Sigmoid colon (tissue), 4 donors: ENCODE results near the gene KRTAP19-8.

Experiments
- CTCF ChIP-seq, 4 experiments: fragments of 450-650 bp in 3 of 4; fragments of 200-600 bp in 1 of 4; IDR thresholded peaks; one replicate each; pipeline ENCODE4 v1.5.1; 2016 to 2019; ENCODE audit warnings: antibody characterized with exemption in 4 of 4, mild to moderate bottlenecking in 3 of 4, moderate library complexity in 2 of 4
- EP300 ChIP-seq, 4 donors: sonication (generic); formaldehyde crosslinking; IDR thresholded peaks; one replicate each; pipeline ENCODE4 v1.6.1; 2017; ENCODE audit warnings: antibody characterized with exemption in 4 of 4

GRCh38 chr21:31072533-31072932 is 34.3 kb upstream of the KRTAP19-8 start:
- TF ChIP-seq CTCF (IDR thresholded peaks at IDR 0.05) (no peak), EP300 (IDR thresholded peaks at IDR 0.05) (no peak)
